Spleen (tissue), 11 donors: ENCODE results near the gene SIX5. TPM values are rescaled to one million over a fixed set of nuclear protein-coding genes. Genes with fewer than 3 reads are reported as not detected.

Source experiments
- DNase-seq: peaks from one replicate; pipeline ENCODE4 v3.0.0-alpha.2; 2020
- H3K27ac ChIP-seq, 8 donors: fragments of 200-600 bp; sonication (generic) in 7 of 8; 1 replicate in 4 of 8; 2 replicates in 4 of 8; pipeline versions ENCODE4 v1.5.0 to v1.8.0; 2016 to 2021; ENCODE audit warnings: inconsistent platforms in 4 of 8, mild to moderate bottlenecking in 4 of 8, moderate library complexity in 1 of 8
- H3K27me3 ChIP-seq, 7 donors: fragments of 200-600 bp; sonication (generic) in 6 of 7; replicated peaks in 1 of 7; 1 replicate in 4 of 7; 2 replicates in 3 of 7; pipeline versions ENCODE4 v1.5.0 to v1.8.0; 2016 to 2021; ENCODE audit warnings: inconsistent platforms in 3 of 7, mild to moderate bottlenecking in 1 of 7
- H3K36me3 ChIP-seq, 6 donors: fragments of 200-600 bp; sonication (generic) in 5 of 6; 1 replicate in 4 of 6; 2 replicates in 2 of 6; pipeline versions ENCODE4 v1.5.0 to v1.8.0; 2016 to 2021; ENCODE audit warnings: inconsistent platforms in 2 of 6
- H3K4me1 ChIP-seq, 6 donors: fragments of 200-600 bp; sonication (generic) in 5 of 6; 1 replicate in 3 of 6; 2 replicates in 3 of 6; pipeline versions ENCODE4 v1.5.0 to v1.8.0; 2016 to 2021; ENCODE audit warnings: inconsistent platforms in 3 of 6
- H3K4me3 ChIP-seq, 8 donors: fragments of 200-600 bp; sonication (generic) in 7 of 8; 1 replicate in 4 of 8; 2 replicates in 4 of 8; pipeline versions ENCODE4 v1.5.0 to v1.8.0; 2016 to 2021; ENCODE audit warnings: inconsistent platforms in 4 of 8, mild to moderate bottlenecking in 4 of 8, moderate library complexity in 2 of 8
- H3K9me3 ChIP-seq, 8 donors: fragments of 200-600 bp; sonication (generic) in 7 of 8; 1 replicate in 4 of 8; 2 replicates in 4 of 8; pipeline versions ENCODE4 v1.5.0 to v1.8.0; 2016 to 2021; ENCODE audit warnings: inconsistent platforms in 4 of 8
- CTCF ChIP-seq, 11 experiments: fragments of 200-600 bp in 7 of 11; fragments of 450-650 bp in 4 of 11; sonication (generic) in 4 of 11; IDR thresholded peaks in 8 of 11; conservative IDR thresholded peaks in 3 of 11; 1 replicate in 7 of 11; 2 replicates in 4 of 11; pipeline versions ENCODE4 v1.4.0 to v1.8.0; 2016 to 2021; ENCODE audit warnings: antibody characterized with exemption in 11 of 11, inconsistent platforms in 4 of 11, mild to moderate bottlenecking in 1 of 11
- POLR2A ChIP-seq, 3 donors: fragments of 450-650 bp; IDR thresholded peaks; one replicate each; pipeline ENCODE4 v1.5.1; 2017; ENCODE audit warnings: antibody characterized with exemption in 3 of 3, mild to moderate bottlenecking in 1 of 3
- POLR2AphosphoS5 ChIP-seq, 3 donors: sonication (generic); formaldehyde crosslinking; IDR thresholded peaks; one replicate each; pipeline ENCODE4 v1.5.1; 2017; ENCODE audit warnings: antibody characterized with exemption in 3 of 3
- WGBS, 5 donors: extraction: QIAGEN DNeasy Blood & Tissue Kit in 3 of 5; methylation state at CpG; one replicate each; pipeline versions ENCODE4 v1.1.5 to v1.1.7; 2013 to 2018; 5-methylcytosine and 5-hydroxymethylcytosine counted together
- intact Hi-C: fragments of 100-400 bp; cut with DNase I; formaldehyde crosslinking; loops from one replicate; pipeline ENCODE4 v1.15.0; 2023; ENCODE audit warnings: low total_unique reads
- polyA plus RNA-seq, 3 donors: library from polyadenylated mRNA; stranded (reverse); fragments of 200-250 nt; gene quantifications; one replicate each; pipeline ENCODE4 v1.2.1, GENCODE V29; 2013
- total RNA-seq, 7 donors: library from RNA; depleted of rRNA in 3 of 7; stranded (reverse); fragments of >200 nt in 3 of 7; fragmentation: NEBNext Ultra II Directional in 4 of 7; extraction: Animal tissue kit (Norgen Biotek cat#: 25700) in 4 of 7; gene quantifications; one replicate each; pipeline versions ENCODE4 v1.1.0 to v1.2.1, GENCODE V29; 2016 to 2021
- donor health status: healthy with polysubstance abuse.
- donor health status: DM: no; HTN: no; CAD: no; lungs with moderate emphysema.
- donor health status: DM: no; HTN: no; CAD: no.
- donor health status: Bipolar disorder and iron deficiency.
- donor health status: healthy.
- donor health status: DM: no; HTN: no; CAD: no.
- donor health status: DM: yes; HTN: yes; CAD: no.

The SIX5 gene
- total and polyA plus RNA-seq, 10 donors: 4.4 to 13.2 (median 8.1) TPM

DNA sequence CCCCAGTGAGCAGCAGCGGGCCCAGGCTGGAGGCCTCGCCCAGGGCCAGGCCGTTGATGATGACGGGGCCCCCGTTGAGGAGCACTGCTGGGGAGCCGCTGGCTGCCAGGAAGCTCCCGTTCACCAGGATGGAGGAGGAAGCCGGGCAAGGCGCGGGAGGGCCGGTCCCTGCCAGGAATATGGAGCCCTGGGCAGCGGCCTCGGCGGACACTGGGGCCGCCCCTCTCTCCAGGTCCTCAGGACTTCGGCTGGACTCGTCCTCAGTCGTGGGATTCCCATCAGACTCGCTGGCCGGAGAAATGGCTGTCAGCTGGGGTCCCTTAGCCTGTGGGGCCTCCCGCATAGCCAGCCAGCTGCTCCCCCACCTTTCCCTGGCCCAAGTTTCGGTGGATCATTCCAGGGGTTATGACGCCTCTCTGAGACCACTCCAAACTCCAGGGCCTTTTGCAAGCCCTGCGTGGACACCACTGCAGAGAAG is 2.1 kb downstream of the SIX5 start:
- DNase-seq: no peak
- no peak for TF ChIP-seq CTCF (IDR thresholded peaks at IDR 0.05 in 8 of 11, conservative IDR thresholded peaks at IDR 0.05 in 3 of 11)
- TF ChIP-seq POLR2A (IDR thresholded peaks at IDR 0.05): no peak
- TF ChIP-seq POLR2AphosphoS5 (IDR thresholded peaks at IDR 0.05): no peak
- peaks cover 3 to 75% (median 46%) of the 10 kb centered on the region in 6 donors for H3K4me1 ChIP-seq

GRCh38 chr19:45766296-45766868 is 2.7 kb downstream of the SIX5 start:
- DNase-seq: no peak
- Histone ChIP-seq H3K27ac (peak overlapping the region in 7 of 8 donors; percentile 87 to 90 (median 88)), H3K4me1 (peaks cover 3 to 74% (median 46%) of the 10 kb centered on the region in 6 donors), H3K36me3 (no peaks in the 10 kb centered on the region), H3K27me3 (peaks cover 0 to 87% (median 11%) of the 10 kb centered on the region in 7 donors), H3K9me3 (no peaks in the 10 kb centered on the region), H3K4me3 (peak overlapping the region in 4 of 8 donors; percentile 69 to 86 (median 81))
- WGBS, 5 donors: 70 to 94% (median 87%) methylated on average over 5 to 17 of the region's 17 CpGs
- intact Hi-C loops: no loop called here
- TF ChIP-seq CTCF (IDR thresholded peaks at IDR 0.05 in 8 of 11, conservative IDR thresholded peaks at IDR 0.05 in 3 of 11) (no peak), POLR2A (IDR thresholded peaks at IDR 0.05) (no peak), POLR2AphosphoS5 (IDR thresholded peaks at IDR 0.05) (no peak)

More for the DNA sequence above, 2.1 kb downstream of the SIX5 start:
- Histone ChIP-seq H3K9me3 (no peaks in the 10 kb centered on the region), H3K27ac (peak overlapping the region in 7 of 8 donors; percentile 87 to 90 (median 88)), H3K27me3 (peaks cover 0 to 88% (median 11%) of the 10 kb centered on the region in 7 donors), H3K4me3 (peak overlapping the region; percentile 49 to 86 (median 80)), H3K36me3 (no peaks in the 10 kb centered on the region)
- intact Hi-C loops: no loop called here
- WGBS, 5 donors: 57 to 70% (median 64%) methylated on average over 14 to 24 of the region's 24 CpGs

GRCh38 chr19:45765702-45766295 is 3.3 kb downstream of the SIX5 start:
- Histone ChIP-seq H3K4me3 (no peak overlapping the region), H3K27ac (peak overlapping the region in 5 of 8 donors; percentile 87 to 90 (median 88)), H3K27me3 (peaks cover 0 to 81% (median 11%) of the 10 kb centered on the region in 7 donors), H3K4me1 (peaks cover 3 to 69% (median 41%) of the 10 kb centered on the region in 6 donors), H3K9me3 (no peaks in the 10 kb centered on the region), H3K36me3 (no peaks in the 10 kb centered on the region)
- intact Hi-C loops: no loop called here
- no peak for TF ChIP-seq POLR2AphosphoS5 (IDR thresholded peaks at IDR 0.05)
- no peak for TF ChIP-seq CTCF (IDR thresholded peaks at IDR 0.05 in 8 of 11, conservative IDR thresholded peaks at IDR 0.05 in 3 of 11)
- no peak for TF ChIP-seq POLR2A (IDR thresholded peaks at IDR 0.05)
- 74 to 83% (median 79%) methylated on average over 21 to 23 of the region's 23 CpGs for WGBS, 5 donors
- no peak for DNase-seq
